K562 (cell line): ENCODE data around the gene RIC3. TPM values are rescaled to one million over a fixed set of nuclear protein-coding genes. Genes with fewer than 3 reads are reported as not detected.

Experiments
- ATAC-seq: fragments of 200-7000 bp; cut with Tn5 transposase; 3 replicates; pipeline ENCODE4 v1.9.1; 2020; ENCODE audit warnings: moderate library complexity
- BruUV-seq: library from RNA; stranded (reverse); fragments of 400-500 nt; replicated peaks from 2 replicates; lab custom pipeline; 2021; lab: Mats Ljungman, UMichigan
- CTCF ChIA-PET: fragments of 300-600 bp; formaldehyde crosslinking; extraction: SDS; loops from one replicate; lab custom pipeline; 2021; ENCODE audit warnings: low intra/inter-chr PET ratio; lab: Yijun Ruan, JAX
- POLR2A ChIA-PET: fragments of 300-600, 350-650 bp; sonication (Branson Sonifier 250); formaldehyde crosslinking; extraction: SDS; loops from one replicate; lab custom pipeline; 2021; ENCODE audit warnings: antibody characterized with exemption, inconsistent platforms; lab: Yijun Ruan, JAX
- DNase-seq, 4 experiments: peaks; one replicate each; pipeline versions ENCODE4 v3.0.0 to v3.0.0-alpha.2; 2011 to 2018; ENCODE audit warnings: low spot score in 3 of 4, mixed read lengths in 3 of 4; ENCODE audit errors: extremely low read depth in 1 of 4
- FAIRE-seq: peaks from 2 replicates; lab custom pipeline; 2011; peaks lifted over from hg19 to GRCh38; lab: Jason Lieb, UNC
- H2AFZ ChIP-seq: 2 replicates; pipeline ENCODE4 v1.6.0; 2011; ENCODE audit warnings: low read depth, low read length, control low read depth, inconsistent platforms
- H3K27ac ChIP-seq: fragments of 200-600 bp; 3 replicates; pipeline ENCODE4 v1.8.0; 2011; ENCODE audit warnings: low read depth, mild to moderate bottlenecking, control low read depth, inconsistent platforms, low read length, moderate library complexity, mixed read lengths; ENCODE audit errors: extremely low read depth
- H3K27me3 ChIP-seq, 2 experiments: fragments of 300-600 bp in 1 of 2; 2 replicates in 1 of 2; 3 replicates in 1 of 2; pipeline versions ENCODE4 v1.6.0 to v1.8.0; 2011; ENCODE audit warnings: inconsistent platforms in 2 of 2, low read length in 2 of 2, mild to moderate bottlenecking in 1 of 2, mixed read lengths in 1 of 2, moderate library complexity in 1 of 2; ENCODE audit not compliant: control insufficient read depth in 2 of 2, insufficient read depth in 2 of 2
- H3K36me3 ChIP-seq: fragments of 300-600 bp; 3 replicates; pipeline ENCODE4 v1.8.0; 2011; ENCODE audit warnings: mild to moderate bottlenecking, low read length, inconsistent platforms; ENCODE audit not compliant: control insufficient read depth, insufficient read depth
- H3K4me1 ChIP-seq, 2 experiments: fragments of 200-600 bp in 1 of 2; replicated peaks in 1 of 2; 2 replicates in 1 of 2; 3 replicates in 1 of 2; pipeline versions ENCODE4 v1.5.1 to v1.8.0; 2011; ENCODE audit warnings: inconsistent platforms in 2 of 2, low read length in 2 of 2, mild to moderate bottlenecking in 1 of 2, mixed read lengths in 1 of 2, moderate library complexity in 1 of 2; ENCODE audit not compliant: control insufficient read depth in 2 of 2, insufficient read depth in 2 of 2
- H3K4me2 ChIP-seq: 2 replicates; pipeline ENCODE4 v1.6.1; 2011; ENCODE audit warnings: low read length, control low read depth, inconsistent platforms, mixed read lengths; ENCODE audit not compliant: insufficient read depth
- H3K4me3 ChIP-seq: fragments of 200-600 bp; sonication (generic), shearing (Covaris generic); 2 replicates; pipeline ENCODE4 v1.5.1; 2016; ENCODE audit warnings: control low read depth, inconsistent platforms
- H3K79me2 ChIP-seq: fragments of 200-600 bp; 3 replicates; pipeline ENCODE4 v1.8.0; 2011; ENCODE audit warnings: low read length, inconsistent platforms; ENCODE audit not compliant: control insufficient read depth, insufficient read depth
- H3K9ac ChIP-seq, 2 experiments: 2 replicates each; pipeline versions ENCODE4 v1.6.0 to v1.6.1; 2011; ENCODE audit warnings: low read depth in 2 of 2, low read length in 2 of 2, control low read depth in 1 of 2, inconsistent platforms in 1 of 2, mild to moderate bottlenecking in 1 of 2, mixed read lengths in 1 of 2; ENCODE audit not compliant: insufficient read depth in 1 of 2
- H3K9me1 ChIP-seq: one replicate; pipeline ENCODE4 v1.6.0; 2011; ENCODE audit warnings: inconsistent platforms, mild to moderate bottlenecking, low read length, moderate library complexity; ENCODE audit not compliant: control insufficient read depth, insufficient read depth
- H3K9me3 ChIP-seq: replicated peaks from 2 replicates; pipeline ENCODE4 v1.5.1; 2011; ENCODE audit warnings: low read depth, low read length, inconsistent platforms; ENCODE audit not compliant: control insufficient read depth, insufficient read depth
- H4K20me1 ChIP-seq: replicated peaks from 2 replicates; pipeline ENCODE4 v1.6.1; 2011; ENCODE audit warnings: low read length, inconsistent platforms, mixed read lengths; ENCODE audit not compliant: control insufficient read depth, insufficient read depth
- ATF3 ChIP-seq, 2 experiments: fragments of 450-650 bp in 1 of 2; sonication (generic) in 1 of 2; formaldehyde crosslinking in 1 of 2; IDR thresholded peaks in 1 of 2; conservative IDR thresholded peaks in 1 of 2; 2 replicates each; pipeline versions ENCODE4 v1.6.1 to v1.8.1; 2016 to 2023; ENCODE audit warnings: mild to moderate bottlenecking in 2 of 2, moderate library complexity in 2 of 2, inconsistent platforms in 1 of 2, missing genetic modification reagents in 1 of 2
- CEBPB ChIP-seq: fragments of 450-650 bp; IDR thresholded peaks from 2 replicates; pipeline ENCODE4 v1.6.1; 2016; ENCODE audit warnings: missing genetic modification characterization, missing compliant biosample characterization
- CREB3 ChIP-seq: fragments of 450-650 bp; conservative IDR thresholded peaks from 2 replicates; pipeline ENCODE4 v1.6.1; 2016; ENCODE audit warnings: missing genetic modification characterization, low read depth, mild to moderate bottlenecking, missing compliant biosample characterization, moderate library complexity
- ELF1 ChIP-seq: fragments of 200-800 bp; sonication (Bioruptor generic); IDR thresholded peaks from 2 replicates; pipeline ENCODE4 v1.6.1; 2016; ENCODE audit warnings: missing genetic modification characterization, missing compliant biosample characterization
- EWSR1 ChIP-seq: fragments of 450-650 bp; IDR thresholded peaks from 2 replicates; pipeline ENCODE4 v1.6.1; 2018; ENCODE audit warnings: borderline replicate concordance, mild to moderate bottlenecking, low read depth, moderate library complexity; ENCODE audit not compliant: partially characterized antibody
- HDAC1 ChIP-seq, 2 experiments: fragments of 450-650 bp; IDR thresholded peaks; 2 replicates each; pipeline ENCODE4 v1.6.1; 2016 to 2017; ENCODE audit warnings: inconsistent platforms in 1 of 2, mild to moderate bottlenecking in 1 of 2, moderate library complexity in 1 of 2
- HMG20A ChIP-seq: fragments of 450-650 bp; formaldehyde crosslinking; conservative IDR thresholded peaks from 2 replicates; pipeline ENCODE4 v1.4.0; 2020; ENCODE audit warnings: mild to moderate bottlenecking, mixed read lengths
- KAT8 ChIP-seq: fragments of 450-650 bp; IDR thresholded peaks from 2 replicates; pipeline ENCODE4 v1.6.1; 2016; ENCODE audit warnings: low read depth, mild to moderate bottlenecking
- MXI1 ChIP-seq: IDR thresholded peaks from 2 replicates; pipeline ENCODE4 v1.6.1; 2011; ENCODE audit warnings: low read depth, mild to moderate bottlenecking, improper control_type of control experiment, low read length
- NR2C1 ChIP-seq, 2 experiments: fragments of 450-650 bp; IDR thresholded peaks; 2 replicates each; pipeline ENCODE4 v1.6.1; 2017; ENCODE audit warnings: mild to moderate bottlenecking in 2 of 2, antibody characterized with exemption in 1 of 2, inconsistent platforms in 1 of 2, missing compliant biosample characterization in 1 of 2, missing genetic modification characterization in 1 of 2
- RBM14 ChIP-seq: fragments of 200-400 bp; formaldehyde crosslinking; IDR thresholded peaks from 2 replicates; pipeline ENCODE4 v1.6.1; 2018; ENCODE audit warnings: low read depth, mild to moderate bottlenecking, low read length, moderate library complexity, borderline replicate concordance; ENCODE audit not compliant: insufficient read depth
- RBM39 ChIP-seq: fragments of 200-400 bp; formaldehyde crosslinking; optimal IDR thresholded peaks from 2 replicates; pipeline ENCODE3; 2018; ENCODE audit warnings: low read depth, low read length
- ZNF695 ChIP-seq: fragments of 450-650 bp; formaldehyde crosslinking; IDR thresholded peaks from 2 replicates; pipeline ENCODE4 v1.4.0; 2020; ENCODE audit warnings: mild to moderate bottlenecking, moderate library complexity
- WGBS: fragments of 100-300 bp; shearing (Covaris generic); methylation state at CpG from one replicate; pipeline ENCODE4 v1.1.6; 2016; ENCODE audit warnings: low coverage, mixed read lengths; ENCODE audit not compliant: insufficient coverage; ENCODE audit errors: missing lambda C conversion rate; 5-methylcytosine and 5-hydroxymethylcytosine counted together
- in situ Hi-C: fragments of 300-500 bp; cut with MboI; formaldehyde crosslinking; loops from 4 replicates; pipeline ENCODE4 v1.15.0; 2018; ENCODE audit warnings: inconsistent platforms, mixed read lengths
- intact Hi-C: fragments of 100-400 bp; cut with micrococcal nuclease; formaldehyde crosslinking; loops from 2 replicates; pipeline ENCODE4 v1.14.2; 2022
- polyA plus RNA-seq, 8 experiments: library from polyadenylated mRNA; depleted of rRNA in 4 of 8; stranded (reverse) in 5 of 8; unstranded in 3 of 8; fragments of >200 nt; fragmentation: Nextera tagmentation in 2 of 8; fragmentation: Illumina TruSeq in 1 of 8; extraction: Ambion mirVana in 2 of 8; extraction: Trizol in 1 of 8; gene quantifications; 2 replicates each; pipeline versions ENCODE4 v1.2.1 to v1.2.3, GENCODE V29; 2011 to 2014; ENCODE audit warnings: inconsistent platforms in 1 of 8, missing spikeins in 1 of 8
- total RNA-seq, 7 experiments: library from RNA; depleted of rRNA in 6 of 7; stranded (reverse); fragments of >200 nt in 6 of 7; fragmentation: Illumina TruSeq in 2 of 7; extraction: Trizol in 2 of 7; gene quantifications; 2 replicates each; pipeline versions ENCODE4 v1.2.1 to v1.2.3, GENCODE V29; 2011 to 2021; ENCODE audit warnings: low replicate concordance in 1 of 7

The RIC3 gene
- total and polyA plus RNA-seq, 9 of the 15 experiments (the other 6 are each of a cell fraction or from before 2014, with no cell fraction given): 0.03 to 0.16 (median 0.05) TPM; not detected in 4

- CTCF ChIA-PET: no interaction called here
- WGBS: 0% methylated on average over 11 of the region's 11 CpGs
- intact Hi-C loops (no loop called here), in situ Hi-C loops (no loop called here)
- Histone ChIP-seq H3K9me3 (no peaks in the 10 kb centered on the region), H3K4me2 (no peak overlapping the region), H4K20me1 (no peaks in the 10 kb centered on the region), H3K4me3 (no peak overlapping the region), H3K9me1 (no peaks in the 10 kb centered on the region), H3K27ac (no peak overlapping the region), H3K27me3 (peaks cover 0 to 70% of the 10 kb centered on the region in 2 experiments; a peak in 3 of 5 replicates), H3K4me1 (no peaks in the 10 kb centered on the region), H2AFZ (no peak overlapping the region), H3K79me2 (no peaks in the 10 kb centered on the region), H3K9ac (no peak overlapping the region), H3K36me3 (no peaks in the 10 kb centered on the region)
- ATAC-seq: no peak
- no peak for DNase-seq
- BruUV-seq: no TSS peak
- FAIRE-seq: no peak
- POLR2A ChIA-PET: no interaction called here
- TF ChIP-seq CREB3 (tag) (no peak), RBM39 (no peak), ELF1 (tag) (no peak)
Observed at GRCh38 chr11:8085011-8085645, 83.7 kb downstream of the RIC3 start.

- H3K4me1 ChIP-seq: no peaks in the 10 kb centered on the region
- no peak for FAIRE-seq
- in situ Hi-C loops (no loop called here), intact Hi-C loops (no loop called here)
- DNase-seq: no peak
- 0% methylated on average over 6 of the region's 6 CpGs for WGBS
- H3K9ac ChIP-seq: no peak overlapping the region
- BruUV-seq: no TSS peak
- ChIA-PET CTCF (no interaction called here), POLR2A (no interaction called here)
- no peaks in the 10 kb centered on the region for H3K79me2 ChIP-seq
- no peak for ATAC-seq
- no peaks in the 10 kb centered on the region for H3K9me1 ChIP-seq
- H2AFZ ChIP-seq: no peak overlapping the region
- no peaks in the 10 kb centered on the region for H4K20me1 ChIP-seq
- H3K27ac ChIP-seq: no peak overlapping the region
- H3K36me3 ChIP-seq: no peaks in the 10 kb centered on the region
- no peak overlapping the region for H3K4me3 ChIP-seq
- H3K4me2 ChIP-seq: no peak overlapping the region
- peaks cover 0 to 70% of the 10 kb centered on the region in 2 experiments; a peak in 4 of 5 replicates for H3K27me3 ChIP-seq
- no peaks in the 10 kb centered on the region for H3K9me3 ChIP-seq
- no peak for TF ChIP-seq KAT8
- TF ChIP-seq HMG20A (CRISPR knock-in tag): no peak
- no peak for TF ChIP-seq HDAC1 (IDR thresholded peaks at IDR 0.05)
- no peak for TF ChIP-seq EWSR1
- TF ChIP-seq ATF3 (IDR thresholded peaks at IDR 0.05): no peak
- TF ChIP-seq ATF3 (CRISPR knock-in tag; conservative IDR thresholded peaks at IDR 0.05): no peak
- TF ChIP-seq MXI1: no peak
- TF ChIP-seq RBM14: no peak
- no peak for TF ChIP-seq NR2C1 (IDR thresholded peaks at IDR 0.05)
- TF ChIP-seq NR2C1 (tag; IDR thresholded peaks at IDR 0.05): no peak
- no peak for TF ChIP-seq ZNF695 (CRISPR knock-in tag)
- TF ChIP-seq CEBPB (tag): no peak
Observed at GRCh38 chr11:8084352-8084751, 84.5 kb downstream of the RIC3 start.
